GM12874 (cell line): Measurements from ENCODE around the gene TFAP2E.

Source experiments
- TF ChIP-seq, protein P1 (sequence below): IDR thresholded peaks from 2 replicates; pipeline ENCODE4 v1.5.1; 2011; ENCODE audit warnings: low read depth, mild to moderate bottlenecking, control low read depth, low read length, moderate library complexity; ENCODE audit not compliant: insufficient read depth

Gene TFAP2E

GRCh38 chr1:35535243-35535642 is 37.9 kb upstream of the TFAP2E start:
- TF ChIP-seq, protein P1, sequence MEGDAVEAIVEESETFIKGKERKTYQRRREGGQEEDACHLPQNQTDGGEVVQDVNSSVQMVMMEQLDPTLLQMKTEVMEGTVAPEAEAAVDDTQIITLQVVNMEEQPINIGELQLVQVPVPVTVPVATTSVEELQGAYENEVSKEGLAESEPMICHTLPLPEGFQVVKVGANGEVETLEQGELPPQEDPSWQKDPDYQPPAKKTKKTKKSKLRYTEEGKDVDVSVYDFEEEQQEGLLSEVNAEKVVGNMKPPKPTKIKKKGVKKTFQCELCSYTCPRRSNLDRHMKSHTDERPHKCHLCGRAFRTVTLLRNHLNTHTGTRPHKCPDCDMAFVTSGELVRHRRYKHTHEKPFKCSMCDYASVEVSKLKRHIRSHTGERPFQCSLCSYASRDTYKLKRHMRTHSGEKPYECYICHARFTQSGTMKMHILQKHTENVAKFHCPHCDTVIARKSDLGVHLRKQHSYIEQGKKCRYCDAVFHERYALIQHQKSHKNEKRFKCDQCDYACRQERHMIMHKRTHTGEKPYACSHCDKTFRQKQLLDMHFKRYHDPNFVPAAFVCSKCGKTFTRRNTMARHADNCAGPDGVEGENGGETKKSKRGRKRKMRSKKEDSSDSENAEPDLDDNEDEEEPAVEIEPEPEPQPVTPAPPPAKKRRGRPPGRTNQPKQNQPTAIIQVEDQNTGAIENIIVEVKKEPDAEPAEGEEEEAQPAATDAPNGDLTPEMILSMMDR, result no peak

GRCh38 chr1:35536556-35537162 is 36.5 kb upstream of the TFAP2E start:
- TF ChIP-seq, protein P1, result no peak

DNA sequence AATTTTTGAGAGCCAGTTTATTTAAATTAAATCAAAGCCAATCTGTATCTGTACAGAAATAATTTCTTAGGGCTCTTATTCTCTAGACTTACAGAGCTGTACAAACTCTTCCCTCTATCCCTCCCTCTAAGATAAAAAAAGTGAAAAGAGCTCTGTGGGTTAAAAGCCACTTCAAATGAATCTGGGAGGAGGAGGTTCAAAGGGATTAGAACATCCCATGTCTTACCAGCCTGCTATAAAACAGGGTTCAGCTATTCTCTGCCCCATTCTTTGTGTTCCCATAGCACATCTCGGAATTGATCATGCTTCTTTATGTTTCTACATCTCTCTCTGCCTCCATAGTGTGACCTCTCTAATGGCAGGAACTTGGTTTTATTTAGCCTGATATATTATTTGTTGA is 35.3 kb upstream of the TFAP2E start:
- TF ChIP-seq, protein P1, result no peak

DNA sequence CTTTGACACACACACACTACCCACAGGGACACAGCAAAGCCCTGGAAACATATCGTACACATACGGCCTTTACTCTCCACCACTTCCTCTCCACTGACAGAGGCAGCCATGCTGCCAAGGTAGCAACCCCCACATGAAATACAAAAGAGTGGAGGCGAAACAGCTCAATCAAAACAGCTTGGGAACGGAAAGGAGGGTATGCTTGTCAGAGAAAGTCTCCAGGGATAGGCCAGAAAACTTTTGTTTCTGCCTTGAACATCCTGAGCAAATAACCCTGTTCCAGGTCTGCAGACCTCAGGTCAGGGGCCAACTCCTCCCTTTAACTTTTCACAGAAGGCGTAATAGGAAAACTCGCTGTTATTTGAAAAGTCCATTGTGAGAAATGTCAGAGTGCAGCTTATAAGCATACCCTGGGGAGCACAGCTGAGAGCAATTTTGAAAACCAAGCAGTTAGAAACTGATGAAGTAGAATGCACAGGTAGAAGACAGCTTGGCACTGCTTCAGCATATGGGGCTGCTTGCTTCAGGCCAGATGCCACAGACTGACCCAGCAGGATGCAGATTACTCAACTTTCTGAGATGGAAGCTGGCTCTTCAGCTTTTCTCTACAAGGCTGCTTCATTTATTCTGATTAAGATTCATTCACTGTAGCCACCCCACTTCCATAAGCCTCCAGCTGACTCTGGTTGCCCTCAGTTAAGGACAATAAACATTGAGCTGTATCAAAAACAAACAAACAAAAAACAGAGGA is 33.9 kb upstream of the TFAP2E start:
- TF ChIP-seq, protein P1, result no peak

DNA sequence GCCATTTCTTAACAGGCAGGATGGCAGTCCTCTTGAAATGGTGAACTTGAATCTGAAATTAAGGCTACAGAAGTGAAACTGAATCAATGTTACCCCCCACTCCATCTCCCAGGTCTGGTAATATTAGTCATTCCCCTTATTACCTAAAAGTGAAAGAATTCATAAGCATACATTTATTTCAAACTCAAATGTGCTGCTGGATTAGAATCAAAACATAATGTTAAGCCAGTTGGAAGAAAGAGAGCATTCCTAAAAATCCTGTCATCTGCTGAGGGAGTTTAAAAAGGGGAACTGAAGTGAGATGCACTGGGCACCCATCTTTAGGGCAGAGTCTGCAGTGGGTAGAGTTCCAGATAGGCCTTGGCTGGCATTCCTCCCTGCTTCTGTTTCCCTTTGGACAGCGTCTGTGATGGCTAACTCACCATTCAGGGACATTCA is 33.3 kb upstream of the TFAP2E start:
- TF ChIP-seq, protein P1, result no peak

DNA sequence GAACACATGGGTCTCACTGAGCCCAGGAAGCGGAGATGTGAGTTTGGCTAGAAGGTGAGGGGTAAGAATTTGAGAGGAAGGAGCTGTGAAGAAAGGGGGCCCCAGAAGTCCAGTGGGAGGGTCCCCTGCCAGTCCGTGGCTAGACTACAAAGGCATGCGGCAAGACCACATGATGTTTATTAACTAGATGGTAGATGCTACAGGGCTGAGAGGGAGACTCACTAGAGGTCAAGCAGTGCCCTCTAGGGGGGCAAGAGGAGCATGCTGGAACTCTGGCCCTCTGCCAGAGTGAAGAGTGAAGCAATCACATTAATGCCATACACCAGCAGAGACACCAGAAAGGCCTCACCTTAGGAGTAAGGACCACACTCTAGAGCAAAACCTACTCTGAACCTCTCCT is 28.1 kb upstream of the TFAP2E start:
- TF ChIP-seq, protein P1, result peak; percentile 55

GRCh38 chr1:35546614-35547013 is 26.5 kb upstream of the TFAP2E start:
- TF ChIP-seq, protein P1, result no peak
